HepG2 (cell line): ENCODE measurements around the gene ACE. TPM values are rescaled to one million over a fixed set of nuclear protein-coding genes. Genes with fewer than 3 reads are reported as not detected.

Experiments
- CBX5 ChIP-seq: sonication (generic); formaldehyde crosslinking; IDR thresholded peaks from 2 replicates; pipeline ENCODE4 v1.4.0; 2020; ENCODE audit warnings: missing genetic modification reagents, borderline replicate concordance
- DRAP1 ChIP-seq: IDR thresholded peaks from 2 replicates; pipeline ENCODE4 v1.6.1; 2016; ENCODE audit warnings: missing genetic modification reagents, missing compliant biosample characterization
- DZIP1 ChIP-seq: sonication (generic); formaldehyde crosslinking; IDR thresholded peaks from 2 replicates; pipeline ENCODE4 v1.5.0; 2020; ENCODE audit warnings: mild to moderate bottlenecking, missing genetic modification reagents
- GTF3A ChIP-seq: sonication (generic); formaldehyde crosslinking; conservative IDR thresholded peaks from 2 replicates; pipeline ENCODE4 v1.4.0; 2020; ENCODE audit warnings: mild to moderate bottlenecking, missing genetic modification reagents
- LCORL ChIP-seq, 2 experiments: fragments of 450-650 bp in 1 of 2; sonication (generic) in 1 of 2; formaldehyde crosslinking in 1 of 2; IDR thresholded peaks; 2 replicates each; pipeline versions ENCODE4 v1.5.0 to v1.6.1; 2017 to 2020; ENCODE audit warnings: antibody characterized with exemption in 1 of 2, missing genetic modification reagents in 1 of 2
- MIER2 ChIP-seq: IDR thresholded peaks from 2 replicates; pipeline ENCODE4 v1.6.1; 2016; ENCODE audit warnings: missing biosample characterization, missing genetic modification reagents
- SAP130 ChIP-seq: IDR thresholded peaks from 2 replicates; pipeline ENCODE4 v1.6.1; 2016; ENCODE audit warnings: low read depth
- SRF ChIP-seq: IDR thresholded peaks from 2 replicates; pipeline ENCODE4 v1.6.1; 2011; ENCODE audit warnings: mild to moderate bottlenecking, low read depth, low read length, moderate library complexity
- TEAD3 ChIP-seq: optimal IDR thresholded peaks from 2 replicates; pipeline ENCODE3; 2016; ENCODE audit warnings: borderline replicate concordance
- U2AF1 ChIP-seq: fragments of 200-400 bp; formaldehyde crosslinking; optimal IDR thresholded peaks from 2 replicates; pipeline ENCODE3; 2017; ENCODE audit warnings: mild to moderate bottlenecking, low read depth, low read length
- ZBTB10 ChIP-seq: sonication (generic); formaldehyde crosslinking; IDR thresholded peaks from 2 replicates; pipeline ENCODE4 v1.4.0; 2020; ENCODE audit warnings: missing genetic modification reagents, borderline replicate concordance
- ZBTB43 ChIP-seq: sonication (generic); formaldehyde crosslinking; conservative IDR thresholded peaks from 2 replicates; pipeline ENCODE4 v1.4.0; 2020; ENCODE audit warnings: missing genetic modification reagents
- ZFP36L1 ChIP-seq: sonication (generic); formaldehyde crosslinking; IDR thresholded peaks from 2 replicates; pipeline ENCODE4 v1.8.0; 2022; ENCODE audit warnings: mild to moderate bottlenecking, missing genetic modification reagents, moderate library complexity
- ZHX1 ChIP-seq: sonication (generic); formaldehyde crosslinking; IDR thresholded peaks from 2 replicates; pipeline ENCODE4 v1.8.1; 2022; ENCODE audit warnings: low read depth, mild to moderate bottlenecking, missing genetic modification reagents
- ZNF232 ChIP-seq: sonication (generic); formaldehyde crosslinking; IDR thresholded peaks from 2 replicates; pipeline ENCODE4 v1.4.0; 2020; ENCODE audit warnings: missing genetic modification reagents, borderline replicate concordance
- ZNF784 ChIP-seq: sonication (generic); formaldehyde crosslinking; IDR thresholded peaks from 2 replicates; pipeline ENCODE4 v1.5.1; 2020; ENCODE audit warnings: missing genetic modification reagents, mild to moderate bottlenecking, borderline replicate concordance
- ZSCAN21 ChIP-seq: sonication (generic); formaldehyde crosslinking; IDR thresholded peaks from 2 replicates; pipeline ENCODE4 v1.8.0; 2022; ENCODE audit warnings: mild to moderate bottlenecking, missing genetic modification reagents, moderate library complexity, borderline replicate concordance
- polyA plus RNA-seq, 8 experiments: library from polyadenylated mRNA; depleted of rRNA in 3 of 8; stranded (reverse) in 7 of 8; unstranded in 1 of 8; fragments of >200 nt; fragmentation: Illumina TruSeq in 4 of 8; extraction: Trizol in 4 of 8; gene quantifications; 2 replicates each; pipeline versions ENCODE4 v1.2.1 to v1.2.3, GENCODE V29; 2011 to 2016; ENCODE audit warnings: low read depth in 4 of 8, missing spikeins in 1 of 8, mixed read lengths in 1 of 8; ENCODE audit not compliant: insufficient read depth in 1 of 8
- total RNA-seq, 5 experiments: library from RNA; depleted of rRNA; stranded (reverse); fragments of >200 nt; fragmentation: Illumina TruSeq; extraction: Trizol; gene quantifications; 2 replicates each; pipeline ENCODE4 v1.2.3, GENCODE V29; 2016; ENCODE audit warnings: low read depth in 1 of 5

The ACE gene
- total and polyA plus RNA-seq, 2 of the 13 experiments (the other 11 are each of a cell fraction or from before 2014, with no cell fraction given): 0.08 to 0.13 TPM

- TF ChIP-seq LCORL (IDR thresholded peaks at IDR 0.05) (no peak), LCORL (CRISPR knock-in tag; IDR thresholded peaks at IDR 0.05) (peak; percentile 59; the same call in 1 of the 2 replicates), ZBTB10 (no peak), ZHX1 (CRISPR knock-in tag) (peak; percentile 26; the same call in 1 of the 2 replicates), ZFP36L1 (CRISPR knock-in tag) (no peak), SAP130 (CRISPR knock-in tag) (peak; percentile 42; the same call in 1 of the 2 replicates), CBX5 (CRISPR knock-in tag) (0 out of 2 replicates have a peak, but pooled peaks have one; percentile 26), ZNF232 (CRISPR knock-in tag) (no peak), TEAD3 (peak; percentile 61), DRAP1 (CRISPR knock-in tag) (0 out of 2 replicates have a peak, but pooled peaks have one; percentile 32), DZIP1 (CRISPR knock-in tag) (0 out of 2 replicates have a peak, but pooled peaks have one; percentile 81), GTF3A (CRISPR knock-in tag) (no peak), ZSCAN21 (CRISPR knock-in tag) (peak; percentile 65; the same call in 1 of the 2 replicates), MIER2 (CRISPR knock-in tag) (0 out of 2 replicates have a peak, but pooled peaks have one; percentile 49), SRF (no peak), U2AF1 (no peak), ZBTB43 (no peak), ZNF784 (no peak)
Observed at GRCh38 chr17:63478814-63479494, 2.1 kb downstream of the ACE start (continued).
